CD4-positive, alpha-beta T cell (primary cell): ENCODE measurements around the gene CIDEB. TPM values are rescaled to one million over a fixed set of nuclear protein-coding genes. Genes with fewer than 3 reads are reported as not detected.

ENCODE experiments used
- ATAC-seq: fragments of 200-7000 bp; cut with Tn5 transposase; one replicate; pipeline ENCODE4 v1.10.0; 2022; ENCODE audit warnings: mild to moderate bottlenecking; ENCODE audit not compliant: poor library complexity
- CTCF ChIA-PET: fragments of 350-600 bp; sonication (Branson Sonifier 250); formaldehyde crosslinking; loops from one replicate; lab custom pipeline; 2021; ENCODE audit warnings: antibody characterized with exemption, inconsistent platforms; lab: Charles Lee
- POLR2A ChIA-PET: fragments of 350-600 bp; sonication (Branson Sonifier 250); formaldehyde crosslinking; loops from one replicate; lab custom pipeline; 2021; ENCODE audit warnings: antibody characterized with exemption, inconsistent platforms; lab: Charles Lee
- DNase-seq, 14 experiments: peaks; one replicate each; pipeline ENCODE4 v3.0.0-alpha.2; 2013 to 2020; ENCODE audit warnings: mixed read lengths in 2 of 14
- H3K27ac ChIP-seq, 2 donors: one replicate each; pipeline versions ENCODE4 v1.5.1 to v1.7.0; 2013; ENCODE audit warnings: low read length in 2 of 2, low read depth in 1 of 2, mild to moderate bottlenecking in 1 of 2
- H3K27me3 ChIP-seq, 2 experiments: 1 replicate in 1 of 2; 2 replicates in 1 of 2; pipeline versions ENCODE4 v1.6.1 to v1.7.0; 2013; ENCODE audit warnings: low read length in 2 of 2, control low read depth in 1 of 2, mild to moderate bottlenecking in 1 of 2, moderate library complexity in 1 of 2; ENCODE audit not compliant: insufficient read depth in 2 of 2, control insufficient read depth in 1 of 2
- H3K36me3 ChIP-seq: one replicate; pipeline ENCODE4 v1.6.1; 2013; ENCODE audit warnings: low read length, control low read depth; ENCODE audit not compliant: insufficient read depth
- H3K4me1 ChIP-seq: one replicate; pipeline ENCODE4 v1.6.1; 2013; ENCODE audit warnings: low read length, control low read depth; ENCODE audit not compliant: insufficient read depth
- H3K4me3 ChIP-seq: one replicate; pipeline ENCODE4 v1.5.1; 2013; ENCODE audit warnings: mild to moderate bottlenecking, low read length, moderate library complexity
- H3K9me3 ChIP-seq, 2 experiments: 1 replicate in 1 of 2; 2 replicates in 1 of 2; pipeline versions ENCODE4 v1.6.1 to v1.7.0; 2013; ENCODE audit warnings: low read length in 2 of 2, mild to moderate bottlenecking in 2 of 2, control low read depth in 1 of 2, moderate library complexity in 1 of 2; ENCODE audit not compliant: control insufficient read depth in 1 of 2, insufficient read depth in 1 of 2
- H3K27ac Mint-ChIP-seq: one replicate; pipeline ENCODE4 v1.8.0; 2020; ENCODE audit warnings: mixed read lengths
- H3K27me3 Mint-ChIP-seq: one replicate; pipeline ENCODE4 v1.8.0; 2021; ENCODE audit warnings: mixed read lengths
- H3K36me3 Mint-ChIP-seq: one replicate; pipeline ENCODE4 v1.8.0; 2021; ENCODE audit warnings: low read depth, mixed read lengths
- H3K4me1 Mint-ChIP-seq: one replicate; pipeline ENCODE4 v1.8.0; 2021; ENCODE audit warnings: low read depth, mixed read lengths
- H3K4me3 Mint-ChIP-seq: one replicate; pipeline ENCODE4 v1.8.0; 2020; ENCODE audit warnings: mild to moderate bottlenecking, mixed read lengths
- H3K9me3 Mint-ChIP-seq: one replicate; pipeline ENCODE4 v1.8.0; 2020; ENCODE audit warnings: mixed read lengths
- CTCF ChIP-seq: fragments of 200-600 bp; IDR thresholded peaks from one replicate; pipeline ENCODE4 v1.8.0; 2022; ENCODE audit warnings: antibody characterized with exemption, mild to moderate bottlenecking
- intact Hi-C, 2 experiments: fragments of 100-400 bp; cut with DNase I in 1 of 2; cut with micrococcal nuclease in 1 of 2; formaldehyde crosslinking; loops; one replicate each; pipeline versions ENCODE4 v1.15.1 to v1.9.0; 2023 to 2025; cut with DNase I, micrococcal nuclease
- total RNA-seq, 174 experiments: library from RNA in 2 of 174; stranded (reverse) in 2 of 174; gene quantifications; one replicate each; pipeline ENCODE4 v1.2.3 and lab custom pipeline; 2021 to 2026

Gene CIDEB
- total RNA-seq, 2 experiments from 2014 or later: 7.4 to 9.2 TPM

- no peak for DNase-seq
- ATAC-seq: no peak
- no peaks in the 10 kb centered on the region for H3K9me3 Mint-ChIP-seq
- TF ChIP-seq CTCF: no peak
- H3K4me1 Mint-ChIP-seq: peaks cover 62% of the 10 kb centered on the region
- peak overlapping the region; percentile 76 for H3K27ac Mint-ChIP-seq
- ChIA-PET CTCF (interaction anchor here (1.3 to 1.7 kb wide), 2 partner anchors 19 to 117 kb away, joined by 3 to 10 read pairs; no protein-coding TSS in a partner anchor), POLR2A (interaction anchor here (1.1 to 4.2 kb wide), 6 partner anchors 15 to 116 kb away, joined by 3 to 30 read pairs (median 6); partner anchors contain the start of genes CBLN3, DHRS1, KHNYN and MDP1)
- Histone ChIP-seq H3K4me1 (peaks cover 66% of the 10 kb centered on the region), H3K9me3 (no peaks in the 10 kb centered on the region), H3K36me3 (peaks cover 7% of the 10 kb centered on the region), H3K27ac (peak overlapping the region in 1 of 2 donors; percentile 32), H3K4me3 (no peak overlapping the region), H3K27me3 (no peaks in the 10 kb centered on the region)
- no peaks in the 10 kb centered on the region for H3K27me3 Mint-ChIP-seq
- intact Hi-C loops: loop anchor here in 1 of 2 experiments (5.0 kb wide), 1 partner anchor 42 kb away; the partner anchor contains the start of gene RABGGTA
- H3K4me3 Mint-ChIP-seq: peak overlapping the region; percentile 65
- peaks cover 5% of the 10 kb centered on the region for H3K36me3 Mint-ChIP-seq
Measured at GRCh38 chr14:24314377-24315193, 6.8 kb upstream of the CIDEB start.

GRCh38 chr14:24313913-24314312, 6.1 kb upstream of the CIDEB start:
- intact Hi-C loops: loop anchor here in 1 of 2 experiments (5.0 kb wide), 1 partner anchor 42 kb away; the partner anchor contains the start of gene RABGGTA
- H3K4me1 Mint-ChIP-seq: peaks cover 69% of the 10 kb centered on the region
- H3K4me1 ChIP-seq: peaks cover 72% of the 10 kb centered on the region

More at GRCh38 chr14:24313913-24314312, 6.1 kb upstream of the CIDEB start:
- ChIA-PET POLR2A (interaction anchor here (1.1 to 4.2 kb wide), 7 partner anchors 14 to 117 kb away, joined by 3 to 30 read pairs (median 5); partner anchors contain the start of genes CBLN3, DHRS1, KHNYN and MDP1), CTCF (interaction anchor here (1.3 to 1.7 kb wide), 2 partner anchors 19 to 118 kb away, joined by 3 to 10 read pairs; no protein-coding TSS in a partner anchor)
- no peak for TF ChIP-seq CTCF
- Histone ChIP-seq H3K27ac (peak overlapping the region in 1 of 2 donors; percentile 32), H3K27me3 (no peaks in the 10 kb centered on the region), H3K9me3 (no peaks in the 10 kb centered on the region), H3K36me3 (peaks cover 7% of the 10 kb centered on the region), H3K4me3 (no peak overlapping the region)
- H3K9me3 Mint-ChIP-seq: no peaks in the 10 kb centered on the region
- peak overlapping the region; percentile 76 for H3K27ac Mint-ChIP-seq
- H3K36me3 Mint-ChIP-seq: peaks cover 5% of the 10 kb centered on the region
- ATAC-seq (no peak), DNase-seq (no peak)
- H3K4me3 Mint-ChIP-seq: peak overlapping the region; percentile 59
- no peaks in the 10 kb centered on the region for H3K27me3 Mint-ChIP-seq
